GM18907 (cell line): ENCODE results near the gene KCNK2.

Source experiments
- ATAC-seq: cut with Tn5 transposase; IDR thresholded peaks from one replicate; pipeline ENCODE4 v1.9.1; 2021; ENCODE audit warnings: mild to moderate bottlenecking, moderate library complexity; ENCODE audit not compliant: unreplicated experiment

Gene KCNK2

DNA sequence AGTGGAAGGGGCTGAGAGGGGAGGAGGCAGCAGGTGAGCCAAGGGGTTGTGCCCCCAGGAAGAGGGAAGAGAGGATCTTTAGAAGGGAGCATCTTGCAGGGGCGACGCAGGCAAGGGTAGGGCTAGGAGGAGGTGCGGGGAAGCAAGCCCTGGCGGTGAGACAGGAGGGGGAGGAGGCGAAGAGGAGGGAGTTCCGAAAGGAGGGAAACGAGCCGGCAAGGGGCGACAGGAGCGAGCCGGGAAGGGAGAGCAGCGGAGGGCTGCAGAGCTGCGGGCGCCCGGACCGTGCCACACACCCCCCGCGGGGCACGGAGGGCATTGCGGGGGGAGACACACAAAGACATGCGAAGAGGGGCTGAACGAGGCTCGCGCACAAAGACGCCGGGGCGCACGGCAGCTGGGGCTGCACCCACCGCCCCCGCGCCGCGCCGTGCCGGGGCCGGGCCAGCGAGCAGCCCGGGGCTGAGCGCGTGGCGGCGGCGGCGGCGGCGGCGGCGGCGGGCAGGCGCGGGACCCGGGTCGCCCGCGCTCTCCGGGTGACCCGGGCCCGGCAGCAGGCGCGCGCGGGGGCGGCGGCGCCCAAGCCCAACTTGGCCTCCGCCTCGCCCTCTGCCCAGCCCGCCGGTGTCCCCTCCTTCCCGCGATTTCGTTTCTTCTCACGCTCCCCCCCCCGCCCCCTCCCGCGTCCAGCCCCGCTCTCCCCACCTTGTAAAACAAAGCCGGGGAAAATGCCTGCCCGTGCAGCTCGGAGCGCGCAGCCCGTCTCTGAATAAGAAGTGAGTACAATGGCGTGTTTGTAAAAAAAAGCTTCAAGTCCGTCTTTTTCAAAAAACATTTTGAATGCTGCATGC is at the start of gene KCNK2:
TSS of gene KCNK2 (plus strand) at position 206 of the 851 bp plus-strand sequence. CDS start 649 bp downstream, outside the sequence.
- no peak for ATAC-seq

GRCh38 chr1:215032911-215033526 is 49.5 kb upstream of the KCNK2 start:
- no peak for ATAC-seq

- no peak for ATAC-seq
Observed at GRCh38 chr1:215040190-215040589, 42.3 kb upstream of the KCNK2 start.

GRCh38 chr1:215043401-215043800 is 39.1 kb upstream of the KCNK2 start:
- ATAC-seq: peak; percentile 56

DNA sequence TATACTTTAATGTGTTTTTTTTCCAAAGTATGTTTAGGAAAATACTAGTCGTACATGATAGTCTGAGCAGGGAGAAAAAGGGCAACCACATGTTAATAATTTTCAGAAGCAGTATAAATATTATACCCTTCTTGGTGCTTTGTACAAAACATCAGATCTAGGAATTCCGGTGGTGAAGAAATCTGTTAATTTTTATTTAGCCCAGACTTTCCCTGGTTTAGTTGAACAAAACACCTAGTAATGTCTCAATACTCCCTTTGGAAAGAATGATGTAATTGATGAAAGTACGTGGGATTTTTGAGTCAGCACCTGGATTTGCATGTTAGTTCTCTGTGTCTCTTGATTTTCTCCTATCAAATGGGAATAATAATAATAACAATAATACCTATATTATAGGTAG is 38.4 kb upstream of the KCNK2 start:
- ATAC-seq: no peak

- ATAC-seq: no peak
Observed at GRCh38 chr1:215045698-215046308, 36.7 kb upstream of the KCNK2 start.

DNA sequence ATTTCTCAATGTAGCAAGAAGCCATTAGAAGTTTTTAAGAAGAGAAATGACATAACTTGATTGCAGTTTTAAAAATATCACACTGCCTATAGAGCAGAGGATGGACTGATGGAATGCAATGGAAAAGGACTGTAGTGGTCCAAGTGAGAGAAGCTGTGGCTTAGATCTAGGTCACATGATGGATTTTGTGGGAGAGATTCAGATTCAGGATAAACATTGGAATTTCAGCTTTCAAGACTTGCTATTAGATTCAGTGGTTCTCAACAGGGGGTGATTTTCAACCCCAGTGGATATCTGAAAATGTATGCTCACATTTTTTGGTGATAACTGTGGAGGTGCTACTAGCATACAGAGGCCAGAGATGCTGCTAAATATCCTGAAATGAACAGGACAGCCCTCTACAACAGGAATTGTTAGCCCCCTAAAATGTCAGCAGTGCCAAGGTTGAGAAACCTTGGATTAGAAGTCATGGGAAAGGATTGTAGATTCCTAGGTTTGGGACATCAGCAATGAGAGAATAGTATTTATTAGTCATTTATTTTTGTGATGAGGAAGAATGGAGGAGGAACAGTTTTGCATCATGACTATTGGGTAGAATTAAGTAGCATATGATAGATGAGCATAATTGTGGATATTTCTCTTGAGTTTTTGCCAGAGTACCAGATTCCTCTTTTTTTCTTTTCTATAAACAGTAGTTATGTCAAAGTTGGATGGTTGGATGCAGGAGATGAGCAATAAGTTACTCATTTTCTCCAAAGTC is 30.1 kb upstream of the KCNK2 start:
- ATAC-seq: no peak

GRCh38 chr1:215054266-215054665 is 28.3 kb upstream of the KCNK2 start:
- no peak for ATAC-seq

DNA sequence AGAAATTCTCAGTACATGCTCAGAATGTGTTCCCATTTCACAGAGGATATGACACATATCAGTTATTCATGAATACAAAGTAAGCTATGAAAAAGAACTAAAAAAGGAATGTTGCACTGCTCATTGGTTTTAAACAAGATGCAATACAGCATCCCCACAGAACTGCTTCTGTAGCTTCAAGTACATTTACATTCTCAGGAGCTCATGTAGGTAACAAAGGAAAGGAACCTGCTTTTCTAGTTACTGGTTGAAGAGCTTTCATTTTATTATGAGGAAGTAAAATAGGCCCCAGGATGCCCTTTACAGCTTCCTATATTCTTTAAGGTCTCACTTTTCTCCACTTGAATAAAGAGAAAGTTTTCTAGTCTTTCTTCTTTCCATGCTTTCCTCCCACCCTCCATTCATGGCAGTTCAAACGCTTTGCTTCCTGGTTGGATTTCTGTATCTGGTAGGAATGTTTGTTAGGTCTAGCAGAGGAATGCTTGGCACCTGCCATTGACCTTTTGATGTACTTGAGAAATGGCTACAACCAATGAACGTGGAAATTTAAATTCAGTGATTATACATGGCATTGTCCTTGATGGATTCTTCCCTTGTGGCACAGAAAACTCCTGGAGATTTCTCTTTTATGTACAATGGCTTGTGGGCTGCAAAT is 27.1 kb upstream of the KCNK2 start:
- no peak for ATAC-seq

- ATAC-seq: no peak
Observed at GRCh38 chr1:215056584-215056983, 26.0 kb upstream of the KCNK2 start.

- no peak for ATAC-seq
Observed at GRCh38 chr1:215059947-215060346, 22.6 kb upstream of the KCNK2 start.

DNA sequence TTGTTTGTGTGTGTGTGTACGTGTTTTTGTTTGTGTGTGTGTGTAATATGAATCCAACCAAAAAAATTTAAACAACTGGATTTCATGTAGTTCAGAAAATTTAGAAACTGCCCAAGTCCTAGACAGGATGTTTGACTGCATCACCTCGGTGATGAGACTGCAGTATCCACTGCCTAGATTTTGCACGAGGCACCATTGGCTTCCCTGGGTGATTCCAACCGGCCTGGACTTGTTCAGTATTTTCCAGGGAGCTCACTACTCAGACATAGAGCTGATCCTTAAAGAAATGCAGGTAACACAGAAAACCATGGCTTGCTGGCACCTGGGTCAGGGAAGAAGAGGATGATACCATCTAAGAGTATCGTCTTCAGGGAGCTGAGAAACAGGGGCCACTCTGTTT is 18.2 kb upstream of the KCNK2 start:
- no peak for ATAC-seq

DNA sequence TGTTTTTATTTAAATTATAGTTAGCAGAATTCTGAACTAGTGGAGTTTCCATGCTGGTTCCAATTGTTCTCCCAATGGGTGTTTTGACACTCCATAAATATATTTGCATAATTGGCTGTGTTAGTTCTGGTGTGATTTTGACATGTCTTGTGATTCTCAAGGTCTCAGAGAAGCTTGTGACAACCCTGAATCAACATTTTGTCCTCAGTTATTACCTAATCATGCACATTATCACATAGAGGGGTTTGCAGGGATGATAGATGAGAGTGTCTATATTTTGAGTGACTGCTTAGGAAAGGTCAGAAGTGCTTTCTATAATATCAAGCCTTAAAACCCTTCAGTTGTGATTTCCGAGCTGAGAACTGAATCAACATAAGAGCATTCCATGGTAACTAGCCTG is 11.5 kb upstream of the KCNK2 start:
- ATAC-seq: no peak

DNA sequence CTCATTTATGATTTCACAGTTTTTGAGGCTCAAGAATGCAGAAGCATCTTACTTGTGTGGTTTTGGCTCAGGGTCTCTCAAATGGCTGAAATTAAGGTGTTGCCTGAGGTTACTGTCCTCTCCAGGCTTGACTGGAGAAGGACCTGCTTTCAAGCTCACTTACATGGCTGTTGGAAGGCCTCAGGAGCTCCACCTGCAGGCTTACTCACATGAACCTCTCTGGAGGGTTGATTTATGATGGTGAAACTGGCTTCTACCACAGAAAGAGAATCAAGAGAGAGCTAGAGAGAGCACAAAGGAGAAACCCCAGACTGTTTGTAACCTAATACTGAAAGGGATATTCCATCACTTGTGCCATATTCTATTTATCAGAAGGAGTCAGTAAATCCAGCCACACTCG is 6.2 kb upstream of the KCNK2 start:
- no peak for ATAC-seq

DNA sequence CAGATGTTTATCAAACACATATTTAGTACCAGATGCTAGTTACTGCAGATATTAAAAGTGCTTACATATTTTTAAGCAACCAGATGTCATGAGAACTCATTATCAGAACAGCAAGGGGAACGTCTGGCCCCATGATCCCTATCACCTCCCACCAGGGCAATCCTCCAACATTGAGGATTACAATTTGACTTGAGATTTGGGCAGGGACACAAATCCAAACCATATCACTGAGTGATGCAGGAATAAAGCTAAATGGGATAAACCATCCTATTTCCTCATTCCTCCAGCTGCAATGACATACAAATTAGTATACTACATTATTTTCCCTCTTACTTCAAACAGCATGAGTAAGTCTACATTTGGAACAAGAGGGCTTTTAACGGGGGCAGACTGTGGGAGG is 3.1 kb upstream of the KCNK2 start:
- no peak for ATAC-seq

DNA sequence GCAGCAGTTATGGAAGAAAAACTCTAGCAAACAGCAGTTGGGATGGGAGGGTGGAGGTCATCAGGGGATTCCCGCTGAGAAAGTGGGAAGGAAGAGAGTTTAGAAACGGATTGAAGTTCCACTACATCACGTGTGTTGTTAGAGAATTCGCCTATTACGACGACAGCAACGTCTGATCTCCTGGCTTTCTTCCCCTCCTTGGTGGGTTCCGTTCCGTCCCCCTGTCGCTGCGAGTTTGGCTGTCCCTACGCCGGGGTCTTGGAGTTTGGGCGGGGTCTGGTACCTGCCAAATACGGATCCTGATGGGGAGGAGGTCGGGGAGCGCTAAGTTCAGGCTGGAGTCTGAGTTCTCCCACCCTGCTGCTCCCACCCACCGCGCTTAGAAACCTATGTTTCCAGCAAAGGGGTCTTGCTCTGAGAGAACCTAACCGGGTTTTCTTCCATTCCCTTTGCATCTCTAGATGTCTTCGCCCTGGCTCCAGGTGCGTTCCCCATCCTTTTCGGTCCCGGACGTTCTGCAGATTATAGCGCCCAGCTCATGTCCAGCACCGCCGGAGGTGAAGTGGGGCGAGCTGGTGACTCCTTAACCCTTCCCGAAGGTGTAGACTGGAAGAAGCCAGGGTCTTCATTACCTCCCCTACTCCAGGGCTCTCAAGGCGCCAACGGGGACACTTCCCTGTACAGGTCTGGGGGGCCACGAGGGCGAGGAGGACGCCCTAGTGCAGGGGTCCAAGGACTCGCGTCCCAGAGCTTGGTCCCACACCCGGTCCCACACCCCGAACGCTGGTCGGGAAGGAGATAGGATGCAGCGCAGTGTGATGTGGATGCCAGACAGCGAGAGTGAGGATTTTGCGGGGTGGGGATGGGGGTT is 641 bp upstream of the KCNK2 start:
- ATAC-seq: no peak

- ATAC-seq: no peak
Observed at GRCh38 chr1:215083383-215083961, 935 bp downstream of the KCNK2 start.

DNA sequence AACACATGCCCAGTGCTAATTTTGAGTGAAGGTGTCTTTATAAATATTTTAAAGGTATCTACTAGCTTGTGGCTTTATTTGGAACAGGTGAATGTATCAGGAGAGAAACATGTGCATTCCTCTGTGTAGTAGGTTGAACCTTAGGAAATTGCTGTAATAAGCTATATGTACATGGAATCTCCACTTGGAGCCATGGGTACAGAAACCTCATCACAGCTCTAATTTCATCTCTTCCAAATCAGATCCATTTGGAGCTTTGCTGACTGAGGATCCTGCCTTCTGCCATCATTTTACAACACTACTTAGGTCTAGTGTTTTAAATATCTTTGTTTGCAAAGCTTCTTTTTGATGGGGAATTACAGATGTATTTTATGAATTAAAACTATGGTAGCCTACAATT is 2.1 kb downstream of the KCNK2 start:
- ATAC-seq: no peak

GRCh38 chr1:215087603-215088002 is 5.1 kb downstream of the KCNK2 start:
- no peak for ATAC-seq
